ENCODE data around the gene LY9.

LY9 gene

GRCh38 chr1:160758521-160758920 is 37.5 kb upstream of the LY9 start:
- no peaks in the 10 kb centered on the region for H3K79me2 ChIP-seq (ENCODE audit: insufficient read depth, low read depth)
- H3K27me3 ChIP-seq (ENCODE audit: insufficient read depth, low read depth), result no peaks in the 10 kb centered on the region
- H3K4me3 ChIP-seq (IDR thresholded peaks at IDR 0.05; ENCODE audit: insufficient read depth, low read depth, low read length), result no peak overlapping the region
- H3K27ac ChIP-seq, result no peak overlapping the region
- H3K4me2 ChIP-seq, result no peak overlapping the region
- no peak overlapping the region for H3K9ac ChIP-seq
- no peaks in the 10 kb centered on the region for H4K20me1 ChIP-seq (ENCODE audit: insufficient read depth)
- H3K36me3 ChIP-seq (ENCODE audit: insufficient read depth), result no peaks in the 10 kb centered on the region
- H3K4me1 ChIP-seq (ENCODE audit: low read depth, poor library complexity, severe bottlenecking), result no peaks in the 10 kb centered on the region
- TF ChIP-seq, protein P1, sequence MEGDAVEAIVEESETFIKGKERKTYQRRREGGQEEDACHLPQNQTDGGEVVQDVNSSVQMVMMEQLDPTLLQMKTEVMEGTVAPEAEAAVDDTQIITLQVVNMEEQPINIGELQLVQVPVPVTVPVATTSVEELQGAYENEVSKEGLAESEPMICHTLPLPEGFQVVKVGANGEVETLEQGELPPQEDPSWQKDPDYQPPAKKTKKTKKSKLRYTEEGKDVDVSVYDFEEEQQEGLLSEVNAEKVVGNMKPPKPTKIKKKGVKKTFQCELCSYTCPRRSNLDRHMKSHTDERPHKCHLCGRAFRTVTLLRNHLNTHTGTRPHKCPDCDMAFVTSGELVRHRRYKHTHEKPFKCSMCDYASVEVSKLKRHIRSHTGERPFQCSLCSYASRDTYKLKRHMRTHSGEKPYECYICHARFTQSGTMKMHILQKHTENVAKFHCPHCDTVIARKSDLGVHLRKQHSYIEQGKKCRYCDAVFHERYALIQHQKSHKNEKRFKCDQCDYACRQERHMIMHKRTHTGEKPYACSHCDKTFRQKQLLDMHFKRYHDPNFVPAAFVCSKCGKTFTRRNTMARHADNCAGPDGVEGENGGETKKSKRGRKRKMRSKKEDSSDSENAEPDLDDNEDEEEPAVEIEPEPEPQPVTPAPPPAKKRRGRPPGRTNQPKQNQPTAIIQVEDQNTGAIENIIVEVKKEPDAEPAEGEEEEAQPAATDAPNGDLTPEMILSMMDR (conservative IDR thresholded peaks at IDR 0.05; ENCODE audit: low read depth, low read length), result no peak
- H2AFZ ChIP-seq (ENCODE audit: low read depth), result no peak overlapping the region

DNA sequence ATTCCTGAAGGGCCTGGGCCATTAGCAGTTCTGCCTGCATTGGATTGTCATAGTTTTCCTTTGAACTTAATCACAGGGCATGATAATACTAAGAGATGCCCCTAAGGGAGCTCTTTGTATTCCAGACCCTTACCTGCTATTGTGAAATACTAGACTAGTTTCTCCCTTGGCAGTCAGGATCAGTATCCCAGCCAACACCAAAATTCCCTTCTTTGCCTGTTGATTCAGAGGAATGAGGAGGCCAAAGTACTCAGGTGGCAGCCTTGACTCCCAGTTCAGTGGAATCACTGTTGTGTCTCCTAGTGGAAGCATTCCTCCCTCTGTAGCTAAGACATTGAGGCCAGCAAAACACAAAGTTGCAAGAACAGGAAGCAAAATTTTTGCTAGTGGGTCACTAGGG is 36.2 kb upstream of the LY9 start:
- Histone ChIP-seq H4K20me1 (ENCODE audit: insufficient read depth) (no peaks in the 10 kb centered on the region), H2AFZ (ENCODE audit: low read depth) (no peak overlapping the region), H3K27me3 (ENCODE audit: insufficient read depth, low read depth) (no peaks in the 10 kb centered on the region), H3K4me2 (no peak overlapping the region), H3K79me2 (ENCODE audit: insufficient read depth, low read depth) (no peaks in the 10 kb centered on the region), H3K4me3 (IDR thresholded peaks at IDR 0.05; ENCODE audit: insufficient read depth, low read depth, low read length) (no peak overlapping the region), H3K36me3 (ENCODE audit: insufficient read depth) (no peaks in the 10 kb centered on the region), H3K9ac (no peak overlapping the region), H3K4me1 (ENCODE audit: low read depth, poor library complexity, severe bottlenecking) (no peaks in the 10 kb centered on the region), H3K27ac (no peak overlapping the region)
- TF ChIP-seq, protein P1 (conservative IDR thresholded peaks at IDR 0.05; ENCODE audit: low read depth, low read length), result no peak

DNA sequence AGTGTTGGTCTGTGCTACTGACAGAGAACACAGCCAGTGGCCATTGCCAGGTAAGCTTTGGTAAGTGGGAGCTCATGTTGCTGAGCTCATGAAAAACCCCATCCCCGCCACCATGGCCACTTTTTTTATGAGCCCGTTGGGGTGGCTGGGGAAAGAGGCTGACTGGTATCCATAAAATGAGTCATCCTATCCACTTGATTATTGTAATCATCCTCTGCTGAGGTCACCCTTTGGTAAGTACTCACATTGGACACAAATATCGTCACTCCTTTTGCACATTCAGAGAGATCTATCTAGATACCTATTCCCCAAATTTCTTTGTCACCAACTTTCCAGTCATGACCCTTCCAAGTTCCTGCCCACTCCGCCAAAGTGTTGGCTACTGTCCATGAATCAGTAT is 34.9 kb upstream of the LY9 start:
- H3K9ac ChIP-seq, result no peak overlapping the region
- no peaks in the 10 kb centered on the region for H3K36me3 ChIP-seq (ENCODE audit: insufficient read depth)
- H3K79me2 ChIP-seq (ENCODE audit: insufficient read depth, low read depth), result no peaks in the 10 kb centered on the region
- TF ChIP-seq, protein P1 (conservative IDR thresholded peaks at IDR 0.05; ENCODE audit: low read depth, low read length), result no peak
- no peaks in the 10 kb centered on the region for H4K20me1 ChIP-seq (ENCODE audit: insufficient read depth)
- H3K27ac ChIP-seq, result no peak overlapping the region
- no peak overlapping the region for H2AFZ ChIP-seq (ENCODE audit: low read depth)
- no peak overlapping the region for H3K4me2 ChIP-seq
- H3K4me1 ChIP-seq (ENCODE audit: low read depth, poor library complexity, severe bottlenecking), result no peaks in the 10 kb centered on the region
- no peaks in the 10 kb centered on the region for H3K27me3 ChIP-seq (ENCODE audit: insufficient read depth, low read depth)
- no peak overlapping the region for H3K4me3 ChIP-seq (IDR thresholded peaks at IDR 0.05; ENCODE audit: insufficient read depth, low read depth, low read length)

DNA sequence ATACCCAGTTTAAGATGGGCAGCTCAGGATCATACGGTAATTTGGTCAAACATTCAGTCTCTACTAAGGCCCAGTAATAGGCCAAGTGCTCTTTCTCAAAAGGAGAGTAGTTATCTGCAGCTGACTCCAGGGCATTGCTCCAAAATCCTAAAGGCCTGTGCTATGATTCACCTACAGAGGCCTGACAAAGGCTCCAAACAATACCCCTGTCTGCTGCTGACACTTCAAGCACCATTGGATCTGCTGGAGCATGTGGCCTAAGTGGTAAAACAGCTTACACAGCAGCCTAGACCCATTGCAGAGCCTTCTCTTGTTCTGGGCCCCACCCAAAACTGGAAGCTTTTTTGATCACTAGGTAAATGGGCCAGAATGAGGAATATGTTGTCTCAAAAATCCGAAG is 34.1 kb upstream of the LY9 start:
- Histone ChIP-seq H3K4me1 (ENCODE audit: low read depth, poor library complexity, severe bottlenecking) (no peaks in the 10 kb centered on the region), H2AFZ (ENCODE audit: low read depth) (no peak overlapping the region), H3K27ac (no peak overlapping the region), H3K79me2 (ENCODE audit: insufficient read depth, low read depth) (no peaks in the 10 kb centered on the region), H3K4me3 (IDR thresholded peaks at IDR 0.05; ENCODE audit: insufficient read depth, low read depth, low read length) (no peak overlapping the region), H3K27me3 (ENCODE audit: insufficient read depth, low read depth) (no peaks in the 10 kb centered on the region), H3K4me2 (no peak overlapping the region), H3K36me3 (ENCODE audit: insufficient read depth) (no peaks in the 10 kb centered on the region), H4K20me1 (ENCODE audit: insufficient read depth) (no peaks in the 10 kb centered on the region), H3K9ac (no peak overlapping the region)
- TF ChIP-seq, protein P1 (conservative IDR thresholded peaks at IDR 0.05; ENCODE audit: low read depth, low read length), result no peak

GRCh38 chr1:160763993-160764392 is 32.0 kb upstream of the LY9 start:
- Histone ChIP-seq H3K9ac (no peak overlapping the region), H3K4me2 (no peak overlapping the region), H4K20me1 (ENCODE audit: insufficient read depth) (no peaks in the 10 kb centered on the region), H3K36me3 (ENCODE audit: insufficient read depth) (no peaks in the 10 kb centered on the region), H3K4me1 (ENCODE audit: low read depth, poor library complexity, severe bottlenecking) (peaks cover 13% of the 10 kb centered on the region), H3K79me2 (ENCODE audit: insufficient read depth, low read depth) (no peaks in the 10 kb centered on the region), H3K4me3 (IDR thresholded peaks at IDR 0.05; ENCODE audit: insufficient read depth, low read depth, low read length) (no peak overlapping the region), H3K27ac (no peak overlapping the region), H2AFZ (ENCODE audit: low read depth) (no peak overlapping the region), H3K27me3 (ENCODE audit: insufficient read depth, low read depth) (no peaks in the 10 kb centered on the region)
- TF ChIP-seq, protein P1 (conservative IDR thresholded peaks at IDR 0.05; ENCODE audit: low read depth, low read length), result no peak
